ENCODE results near the gene SORBS2.
"Not testable (repeated sequence)": the region's sequence is repeated elsewhere in the genome, so short reads cannot be mapped to it uniquely, and the experiment has no call there.

The SORBS2 gene

DNA sequence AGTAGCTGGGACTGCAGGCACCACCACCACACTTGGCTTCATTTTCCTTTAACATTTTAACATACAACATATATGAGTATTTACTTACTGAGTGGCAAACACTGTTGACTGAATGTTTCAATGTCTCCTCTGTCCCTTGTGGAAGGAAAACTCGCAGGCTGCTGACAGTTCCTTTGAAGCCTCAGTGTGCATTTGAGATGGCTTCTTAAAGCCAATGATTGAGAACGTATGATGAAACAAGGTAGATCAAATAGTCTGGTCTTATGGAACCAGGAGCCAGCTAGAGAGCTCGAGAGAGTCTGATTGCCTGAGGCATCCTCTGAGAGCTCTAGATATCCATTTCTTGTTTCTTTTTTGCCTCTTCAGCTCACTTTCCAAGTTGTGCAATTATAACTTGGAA, 233.7 kb downstream of the SORBS2 start:
- DNase-seq: no peak

DNA sequence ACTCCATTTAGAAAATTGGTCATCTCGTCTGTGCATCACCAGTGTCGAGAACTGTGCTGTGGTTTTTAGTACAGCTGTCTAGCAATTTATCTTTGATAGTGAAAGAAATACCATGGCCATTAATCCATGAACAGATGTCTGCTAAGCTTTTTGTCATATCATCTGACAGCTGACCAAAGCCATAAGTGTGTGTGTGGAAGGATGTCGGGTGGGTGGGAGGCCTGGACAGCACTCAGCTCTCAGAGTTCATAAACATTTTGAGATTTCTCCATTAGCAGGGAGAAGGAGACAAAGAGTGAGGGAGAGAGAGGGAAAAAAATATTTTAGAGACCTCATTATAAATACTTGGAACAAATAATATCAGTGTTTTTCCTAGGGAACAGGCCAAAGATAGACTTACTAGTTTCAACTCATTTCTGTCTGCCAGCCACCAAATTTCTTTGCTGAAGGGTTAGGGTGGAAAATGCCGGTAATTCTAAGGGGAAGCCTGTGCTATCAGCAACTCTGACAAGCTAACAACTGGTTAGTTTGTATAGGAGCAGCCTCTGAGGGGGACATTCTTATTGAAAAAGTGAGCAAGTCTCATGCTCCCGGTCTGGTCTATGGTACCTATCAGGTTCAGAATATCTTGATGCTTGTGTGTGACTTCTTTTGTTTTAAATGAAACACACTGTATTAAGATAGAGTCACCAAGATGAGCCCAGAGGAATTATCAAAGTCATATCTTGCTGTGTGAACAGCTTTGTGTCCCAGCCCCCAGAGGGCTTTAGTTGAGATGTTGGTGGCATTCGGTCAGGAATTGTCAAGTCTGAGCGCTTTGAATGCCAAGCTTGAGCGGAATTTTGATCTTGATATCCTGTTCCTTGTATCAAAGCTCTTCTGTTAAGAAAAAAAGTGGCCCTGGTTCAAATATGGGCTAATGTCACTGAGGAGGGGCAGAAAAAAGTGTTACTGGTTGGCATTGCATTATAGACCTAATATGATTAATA, 234.7 kb downstream of the SORBS2 start:
- peak in 1 of 2 experiments; percentile 19 for DNase-seq

DNA sequence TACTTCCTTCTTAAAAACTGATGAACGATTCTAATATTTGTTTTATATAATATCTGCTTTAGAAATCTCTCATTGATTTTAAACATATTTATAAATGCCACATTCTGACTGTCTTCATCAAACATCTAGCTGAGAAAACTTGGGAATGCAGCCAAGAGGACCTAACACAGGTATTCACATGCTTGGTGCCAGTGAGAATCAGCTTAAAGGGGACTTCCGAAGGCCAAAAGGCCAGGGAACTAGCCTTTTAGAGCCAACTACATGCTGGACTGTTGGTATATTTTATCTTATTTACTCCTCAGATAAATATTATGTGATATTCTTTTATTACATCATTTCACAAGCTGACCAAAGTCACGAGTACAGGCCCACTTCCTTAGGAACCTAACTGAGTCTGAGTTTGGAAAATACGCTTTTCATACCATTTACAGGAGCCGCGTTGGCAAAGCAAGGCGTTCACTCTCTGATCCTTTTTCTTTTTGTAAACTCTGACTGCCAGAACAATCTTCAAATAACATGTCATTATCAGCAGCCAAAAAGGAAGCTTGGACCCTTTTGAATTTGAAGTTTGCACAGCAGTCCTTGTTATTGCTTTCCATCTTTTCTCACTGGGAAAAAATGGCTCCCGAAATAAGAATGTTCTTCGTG, 235.6 kb downstream of the SORBS2 start:
- no peak for DNase-seq

GRCh38 chr4:185573651-185574199, 238.3 kb downstream of the SORBS2 start:
- peak; percentile 30 to 69 for DNase-seq

DNA sequence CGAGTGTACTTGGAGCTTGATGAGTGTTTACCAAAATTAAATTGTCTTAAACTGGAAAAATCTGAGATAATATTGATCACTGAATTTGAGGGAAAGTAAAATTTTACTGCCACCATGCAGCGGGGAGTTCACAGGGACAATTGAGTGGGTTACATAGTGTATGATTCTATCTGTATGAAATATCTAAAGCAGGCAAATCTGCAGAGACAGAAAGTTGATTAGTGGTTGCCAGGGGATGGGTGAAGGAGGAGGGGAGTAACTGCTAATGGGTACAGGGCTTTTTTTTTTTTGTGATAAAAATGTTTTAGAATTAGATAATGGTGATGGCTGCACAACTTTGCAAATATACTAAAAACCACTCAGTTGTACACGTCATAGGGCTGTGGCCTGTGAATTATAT, 241.3 kb downstream of the SORBS2 start:
- no peak for DNase-seq

DNA sequence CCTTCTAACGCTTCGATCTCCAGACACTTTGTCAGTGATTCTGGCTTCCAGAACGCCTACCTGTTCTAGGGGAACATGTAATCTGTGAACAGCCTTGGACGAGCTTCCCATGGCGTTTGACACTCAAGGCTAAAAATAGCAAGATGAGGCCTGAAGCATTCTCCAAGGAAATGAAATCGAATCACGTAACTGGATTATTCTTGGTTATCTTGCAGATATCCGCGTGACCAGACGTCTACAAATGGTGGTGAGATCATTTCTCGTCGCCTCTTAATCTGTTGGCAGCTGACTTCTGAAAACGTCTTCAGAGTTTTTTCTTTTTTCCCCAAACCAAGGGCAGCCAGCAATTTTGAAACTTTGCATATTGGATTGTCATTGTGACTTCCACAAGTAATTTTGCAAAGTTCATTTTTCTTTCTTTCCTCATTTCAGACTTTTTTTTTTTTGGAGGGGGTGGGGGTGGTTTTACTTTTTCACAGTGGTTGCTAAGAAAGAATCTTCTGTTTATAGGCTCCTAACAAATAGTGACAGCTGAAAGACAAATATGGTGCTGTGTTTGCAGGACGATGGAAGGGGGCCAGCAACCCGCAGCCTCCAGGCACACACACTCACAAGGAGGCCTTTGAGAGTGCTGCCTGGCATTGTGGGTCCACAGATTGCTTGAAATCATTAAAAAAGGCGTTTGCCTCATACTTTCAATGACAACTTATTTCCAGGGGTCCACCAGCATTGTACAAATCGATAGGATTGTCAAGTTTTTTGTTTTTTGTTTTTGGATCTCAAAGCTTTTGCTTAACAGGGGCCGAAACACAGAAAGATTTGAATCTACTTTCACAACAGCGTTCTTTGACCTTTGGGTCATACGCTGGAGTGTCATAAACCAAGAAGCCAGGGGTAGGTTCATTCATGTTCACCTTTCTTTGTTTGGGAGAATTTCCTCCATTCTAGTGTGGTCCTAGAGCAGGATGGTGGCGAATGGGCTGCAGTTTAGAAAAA, 244.3 kb downstream of the SORBS2 start:
- DNase-seq: no peak

- no peak for DNase-seq
Measured at GRCh38 chr4:185566972-185567371, 245.0 kb downstream of the SORBS2 start.

- no peak for DNase-seq
Measured at GRCh38 chr4:185566425-185566824, 245.6 kb downstream of the SORBS2 start.

- DNase-seq: no peak
Measured at GRCh38 chr4:185565696-185566095, 246.3 kb downstream of the SORBS2 start.

DNA sequence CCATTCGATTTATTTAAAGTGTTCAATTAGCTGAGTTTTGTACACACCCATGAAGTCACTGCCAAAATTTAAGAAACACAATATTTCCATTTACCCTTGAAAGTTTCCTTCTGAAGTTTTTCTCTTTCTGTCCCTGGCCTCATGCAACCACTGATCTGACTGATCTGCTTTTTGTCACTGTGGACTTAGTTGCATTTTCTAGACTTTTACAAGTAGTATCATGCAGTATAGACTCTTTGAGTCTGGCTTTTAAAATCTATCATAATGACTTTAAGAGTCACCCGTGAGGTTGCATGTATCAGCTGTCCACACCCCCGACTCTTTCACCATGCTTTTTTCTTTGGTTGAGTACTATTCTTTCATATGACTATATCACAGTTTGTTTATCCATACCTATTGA, 247.6 kb downstream of the SORBS2 start:
- DNase-seq: no peak

GRCh38 chr4:185562531-185562930, 249.5 kb downstream of the SORBS2 start:
- DNase-seq: no peak

- no peak for DNase-seq
Measured at GRCh38 chr4:185560316-185560715, 251.7 kb downstream of the SORBS2 start.

GRCh38 chr4:185559915-185560281, 252.1 kb downstream of the SORBS2 start:
- DNase-seq: peak in 1 of 2 experiments; percentile 8

- not testable (repeated sequence) for DNase-seq
Measured at GRCh38 chr4:185559251-185559914, 252.6 kb downstream of the SORBS2 start.

GRCh38 chr4:185554365-185555126, 257.4 kb downstream of the SORBS2 start:
- no peak for DNase-seq

- DNase-seq: no peak
Measured at GRCh38 chr4:185552254-185552653, 259.7 kb downstream of the SORBS2 start.

DNA sequence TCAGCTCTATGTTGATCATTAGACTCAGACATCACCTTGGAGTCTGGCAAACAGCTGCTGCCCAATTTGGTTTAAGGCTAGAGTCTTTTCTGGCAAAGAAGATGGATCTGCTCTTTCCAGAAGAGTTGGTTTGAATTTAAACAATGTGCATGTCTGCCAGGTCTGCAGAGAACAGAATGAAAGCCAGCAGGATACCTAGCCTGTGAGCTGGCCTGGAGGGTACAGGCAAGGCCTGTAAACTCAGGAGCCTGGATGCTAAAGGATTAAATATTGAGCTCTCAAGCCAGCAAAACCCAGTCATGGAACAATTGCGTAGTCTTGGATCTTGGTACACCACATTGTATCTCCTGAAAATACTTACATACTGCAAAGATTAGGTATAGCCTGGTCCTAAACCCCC, 261.1 kb downstream of the SORBS2 start:
- no peak for DNase-seq

DNA sequence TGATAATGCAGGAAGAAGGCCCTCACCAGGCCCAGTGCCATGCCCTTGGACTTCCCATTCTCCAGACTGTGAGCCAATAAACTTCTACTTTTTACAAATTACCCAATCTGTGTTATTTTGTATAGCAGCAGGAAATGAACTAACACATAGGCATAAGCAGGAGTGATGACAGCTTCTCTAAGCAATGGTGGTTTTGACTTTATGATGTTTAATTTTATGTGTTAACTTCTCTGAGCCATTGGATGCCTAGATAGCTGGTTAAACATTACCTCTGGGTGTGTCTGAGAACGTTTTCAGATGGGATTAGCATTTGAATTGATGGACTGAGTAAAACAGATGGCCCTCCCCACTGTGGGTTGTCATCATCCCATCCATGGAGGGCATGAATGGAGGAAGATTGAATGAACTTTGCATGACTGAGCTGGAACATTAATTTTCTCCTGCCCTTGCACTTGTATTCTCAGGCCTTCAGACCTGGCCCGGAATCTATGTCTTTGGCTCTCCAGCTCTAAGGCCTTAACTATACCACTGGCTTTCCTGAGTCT, 262.8 kb downstream of the SORBS2 start:
- no peak for DNase-seq

GRCh38 chr4:185548587-185548986, 263.4 kb downstream of the SORBS2 start:
- no peak for DNase-seq

DNA sequence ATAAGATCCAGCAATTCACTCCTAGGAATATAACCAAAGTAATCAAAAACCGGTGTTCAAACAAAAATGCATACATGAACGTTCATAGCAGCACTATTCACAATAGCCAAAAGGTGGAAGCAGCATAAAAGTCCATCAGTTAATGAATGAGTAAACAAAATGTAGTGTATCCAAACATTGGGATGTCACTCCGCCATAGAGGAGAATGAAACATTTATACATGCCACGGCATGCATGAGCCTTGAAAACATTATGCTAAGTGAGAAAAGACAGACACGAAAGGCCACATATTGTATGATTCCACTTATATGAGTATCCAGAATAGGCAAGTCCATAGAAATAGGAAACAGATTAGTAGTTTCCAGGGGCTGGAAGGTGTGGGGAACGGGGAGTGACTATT, 265.7 kb downstream of the SORBS2 start:
- no peak for DNase-seq

Data from NCI-H524 (cell line).